Embryonic facial prominence (tissue), 1 donor: Measurements from ENCODE around the gene GJB2.

Source experiments
- DNase-seq: peaks from one replicate; pipeline ENCODE4 v3.0.0-alpha.2; 2016; ENCODE audit errors: extremely low spot score

The GJB2 gene

DNA sequence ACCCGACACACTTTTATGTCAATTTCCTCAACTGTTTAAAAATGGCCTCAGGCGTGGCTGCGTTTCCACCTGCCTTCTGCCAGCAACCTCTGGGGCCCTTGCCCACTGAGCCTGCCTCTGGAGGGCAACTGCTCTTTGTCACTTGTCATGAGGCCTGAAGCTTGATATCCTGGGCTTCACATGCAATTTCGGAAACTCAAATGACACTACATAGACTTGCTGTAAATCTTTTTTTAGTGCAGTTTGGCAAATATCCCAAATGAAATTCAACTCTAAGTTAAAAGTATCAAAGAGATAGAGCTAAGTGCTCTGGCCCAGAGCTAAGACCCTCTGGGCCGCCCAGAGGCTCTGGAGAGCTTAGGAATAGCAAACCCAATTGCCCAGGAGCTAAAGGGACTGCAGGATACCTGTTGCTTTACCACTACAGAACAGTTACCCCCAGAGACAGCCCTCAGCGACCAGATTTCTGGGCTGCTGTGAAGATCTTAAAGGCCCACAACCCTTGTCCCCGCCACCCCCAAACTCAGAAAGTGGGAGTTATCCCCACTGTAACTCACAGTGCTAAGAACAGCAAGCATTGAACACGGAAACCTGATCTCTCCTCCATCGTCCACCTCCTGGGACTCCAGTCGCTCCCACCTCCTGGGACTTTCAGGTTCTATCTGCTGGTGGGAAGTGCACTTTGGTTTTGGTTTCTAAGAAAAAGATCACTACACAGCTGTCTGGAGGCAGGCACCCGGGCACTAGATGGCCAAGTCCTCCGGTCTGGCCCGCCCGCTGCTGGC, 51.3 kb downstream of the GJB2 start:
- no peak for DNase-seq

DNA sequence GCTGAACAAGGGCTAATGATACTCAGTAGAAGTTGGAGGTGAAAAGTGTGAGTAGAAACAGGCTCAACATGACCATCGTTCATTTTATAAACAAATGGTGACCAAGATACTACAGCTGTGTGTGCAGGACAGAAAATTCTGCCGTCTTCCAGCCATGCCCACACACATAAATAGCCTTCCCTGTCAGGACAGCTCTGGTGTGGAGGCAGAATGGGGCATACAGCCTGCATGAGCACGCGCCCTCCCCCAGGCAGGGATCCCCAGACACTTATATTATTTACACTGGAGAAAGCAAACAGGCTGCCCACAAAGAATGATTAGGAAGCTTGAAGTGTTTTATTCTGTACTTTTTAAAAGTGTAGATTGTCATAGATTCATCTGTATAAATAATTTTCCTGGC, 52.3 kb downstream of the GJB2 start:
- no peak for DNase-seq

DNA sequence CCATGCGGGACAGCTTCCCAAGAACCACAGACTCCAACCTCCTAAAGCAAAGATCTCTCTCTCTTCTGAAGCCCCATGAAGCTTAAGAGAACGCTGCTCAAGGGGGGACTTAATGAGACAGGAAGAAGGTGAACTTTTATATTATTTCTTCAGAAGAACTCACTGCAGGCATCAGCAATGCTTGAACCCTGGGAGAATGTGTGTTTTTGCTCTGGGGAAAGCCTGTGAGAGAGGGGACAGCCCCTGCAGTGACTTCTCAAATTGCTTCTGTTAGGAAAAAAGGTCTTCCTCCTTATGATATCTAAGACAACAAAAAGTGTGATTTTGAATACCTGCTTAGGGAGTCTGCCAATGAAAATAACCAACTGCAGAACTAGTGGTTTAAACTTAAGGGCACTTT, 54.9 kb downstream of the GJB2 start:
- DNase-seq = no peak
